ENCODE measurements around the gene SLC27A6. TPM values are rescaled to one million over a fixed set of nuclear protein-coding genes. Genes with fewer than 3 reads are reported as not detected.

The SLC27A6 gene
- total RNA-seq, 2 experiments from 2014 or later: not detected

- no peak overlapping the region for H3K4me3 Mint-ChIP-seq
- intact Hi-C loops (cut with micrococcal nuclease): no loop called here
- H3K9me3 Mint-ChIP-seq: peaks cover 6% of the 10 kb centered on the region
- no peak for DNase-seq
- peaks cover 3% of the 10 kb centered on the region for H3K4me1 Mint-ChIP-seq (ENCODE audit: low read depth)
- peaks cover 3% of the 10 kb centered on the region for H3K36me3 Mint-ChIP-seq
- no peak overlapping the region for H3K27ac Mint-ChIP-seq
- peaks cover 21% of the 10 kb centered on the region for H3K27me3 Mint-ChIP-seq
- ChIA-PET POLR2A (interaction anchor here (0.6 kb wide), 1 partner anchor 1293 kb away, joined by 3 read pairs; no protein-coding TSS in a partner anchor), CTCF (no interaction called here)
Observed at GRCh38 chr5:128965638-128966302, 482 bp downstream of the SLC27A6 start.

DNA sequence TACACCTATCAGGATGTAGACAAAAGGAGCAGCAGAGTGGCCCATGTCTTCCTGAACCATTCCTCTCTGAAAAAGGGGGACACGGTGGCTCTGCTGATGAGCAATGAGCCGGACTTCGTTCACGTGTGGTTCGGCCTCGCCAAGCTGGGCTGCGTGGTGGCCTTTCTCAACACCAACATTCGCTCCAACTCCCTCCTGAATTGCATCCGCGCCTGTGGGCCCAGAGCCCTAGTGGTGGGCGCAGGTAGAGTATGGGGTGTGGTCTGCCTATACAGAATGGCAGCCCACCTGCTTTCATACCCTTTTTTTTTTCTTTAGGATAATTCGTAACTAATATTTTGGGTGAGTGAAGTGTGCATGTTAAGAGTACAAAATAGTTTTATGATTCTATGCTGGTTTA, 1.1 kb downstream of the SLC27A6 start:
- peaks cover 3% of the 10 kb centered on the region for H3K4me1 Mint-ChIP-seq (ENCODE audit: low read depth)
- H3K27me3 Mint-ChIP-seq: peaks cover 18% of the 10 kb centered on the region
- ChIA-PET CTCF (no interaction called here), POLR2A (no interaction called here)
- intact Hi-C loops (cut with micrococcal nuclease): no loop called here
- peaks cover 3% of the 10 kb centered on the region for H3K36me3 Mint-ChIP-seq
- H3K27ac Mint-ChIP-seq: no peak overlapping the region
- H3K4me3 Mint-ChIP-seq: no peak overlapping the region
- peaks cover under 1% of the 10 kb centered on the region for H3K9me3 Mint-ChIP-seq
- no peak for DNase-seq

GRCh38 chr5:128966846-128967245, 1.6 kb downstream of the SLC27A6 start:
- CTCF ChIA-PET: no interaction called here
- POLR2A ChIA-PET: no interaction called here
- intact Hi-C loops (cut with micrococcal nuclease): no loop called here

GRCh38 chr5:128973244-128973643, 8.0 kb downstream of the SLC27A6 start:
- Mint-ChIP-seq H3K27me3 (peaks cover 3% of the 10 kb centered on the region), H3K4me3 (no peak overlapping the region), H3K9me3 (peaks cover 4% of the 10 kb centered on the region), H3K27ac (no peak overlapping the region), H3K36me3 (no peaks in the 10 kb centered on the region), H3K4me1 (ENCODE audit: low read depth) (no peaks in the 10 kb centered on the region)
- intact Hi-C loops (cut with micrococcal nuclease): no loop called here
- CTCF ChIA-PET: no interaction called here
- POLR2A ChIA-PET: no interaction called here
- no peak for DNase-seq

More at GRCh38 chr5:128966846-128967245, 1.6 kb downstream of the SLC27A6 start:
- Mint-ChIP-seq H3K9me3 (peaks cover 4% of the 10 kb centered on the region), H3K4me1 (ENCODE audit: low read depth) (peaks cover 3% of the 10 kb centered on the region), H3K36me3 (peaks cover 3% of the 10 kb centered on the region), H3K27me3 (peaks cover 17% of the 10 kb centered on the region), H3K27ac (no peak overlapping the region), H3K4me3 (no peak overlapping the region)
- no peak for DNase-seq

DNA sequence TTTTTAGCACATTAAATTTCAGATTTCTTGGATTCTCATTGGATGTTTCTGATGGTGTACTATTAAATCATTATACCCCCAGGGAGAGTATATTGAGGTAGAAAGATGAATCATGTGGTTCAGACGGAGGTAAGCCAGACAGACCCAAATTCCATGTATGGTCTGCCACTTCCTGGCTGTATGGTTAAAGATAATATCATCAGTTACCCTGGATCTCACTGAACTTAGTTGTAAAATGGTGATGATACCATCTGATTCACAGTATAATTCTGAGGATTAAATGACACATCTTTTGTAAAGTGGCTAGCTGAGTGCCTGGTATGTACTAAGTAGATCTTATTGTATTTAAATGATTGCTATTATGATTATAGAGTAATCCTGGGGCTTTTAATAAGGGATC, 9.3 kb downstream of the SLC27A6 start:
- H3K9me3 Mint-ChIP-seq: peaks cover 4% of the 10 kb centered on the region
- no peaks in the 10 kb centered on the region for H3K36me3 Mint-ChIP-seq
- H3K4me1 Mint-ChIP-seq (ENCODE audit: low read depth): no peaks in the 10 kb centered on the region
- ChIA-PET CTCF (no interaction called here), POLR2A (no interaction called here)
- H3K27ac Mint-ChIP-seq: no peak overlapping the region
- H3K27me3 Mint-ChIP-seq: peaks cover 3% of the 10 kb centered on the region
- H3K4me3 Mint-ChIP-seq: no peak overlapping the region
- DNase-seq: no peak
- intact Hi-C loops (cut with micrococcal nuclease): no loop called here

DNA sequence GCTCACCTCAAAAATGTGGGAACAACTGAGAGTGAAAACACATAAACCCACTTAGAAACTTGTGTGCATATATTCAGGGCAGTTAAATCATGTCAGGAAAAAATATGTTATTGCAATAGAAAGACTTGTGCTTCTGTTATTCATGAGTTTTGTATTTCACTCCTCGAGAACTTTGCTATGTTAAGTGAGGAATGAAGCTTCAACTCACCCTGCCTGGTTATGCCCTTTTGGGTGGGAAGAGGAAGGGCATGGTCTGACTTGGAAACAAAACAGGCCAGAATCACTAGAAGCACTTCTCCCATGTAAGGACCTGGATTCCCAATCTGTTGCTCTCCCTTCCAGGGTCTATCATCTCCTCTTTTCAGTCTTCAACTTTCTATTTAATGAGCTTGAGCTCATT, 14.5 kb downstream of the SLC27A6 start:
- H3K27ac Mint-ChIP-seq: no peak overlapping the region
- ChIA-PET CTCF (no interaction called here), POLR2A (no interaction called here)
- H3K36me3 Mint-ChIP-seq: no peaks in the 10 kb centered on the region
- no peak overlapping the region for H3K4me3 Mint-ChIP-seq
- H3K4me1 Mint-ChIP-seq (ENCODE audit: low read depth): no peaks in the 10 kb centered on the region
- DNase-seq: no peak
- peaks cover 2% of the 10 kb centered on the region for H3K27me3 Mint-ChIP-seq
- no peaks in the 10 kb centered on the region for H3K9me3 Mint-ChIP-seq
- intact Hi-C loops (cut with micrococcal nuclease): no loop called here

DNA sequence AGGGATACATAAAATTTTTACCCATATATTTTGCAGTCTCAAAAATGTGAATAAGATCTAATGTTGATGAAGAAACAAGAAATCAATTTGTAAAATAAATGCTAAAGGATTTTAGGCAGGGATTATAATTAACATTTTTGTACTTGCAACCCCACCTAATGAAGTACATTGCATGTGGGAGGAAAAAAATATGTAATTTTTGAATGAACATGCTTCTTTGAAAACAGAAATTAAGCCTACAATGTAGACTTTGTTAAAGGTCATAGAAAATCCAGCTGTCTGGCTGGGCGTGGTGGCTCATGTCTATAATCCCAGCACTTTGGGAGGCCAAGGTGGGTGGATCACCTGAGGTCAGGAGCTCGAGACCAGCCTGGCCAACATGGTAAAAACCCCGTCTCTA, 15.6 kb downstream of the SLC27A6 start:
- intact Hi-C loops (cut with micrococcal nuclease): no loop called here
- CTCF ChIA-PET: no interaction called here
- H3K4me3 Mint-ChIP-seq: no peak overlapping the region

GRCh38 chr5:128984480-128984879, 19.2 kb downstream of the SLC27A6 start:
- no peak overlapping the region for H3K27ac Mint-ChIP-seq
- H3K4me3 Mint-ChIP-seq: no peak overlapping the region
- intact Hi-C loops (cut with micrococcal nuclease): no loop called here
- H3K9me3 Mint-ChIP-seq: no peaks in the 10 kb centered on the region
- no peaks in the 10 kb centered on the region for H3K4me1 Mint-ChIP-seq (ENCODE audit: low read depth)
- H3K36me3 Mint-ChIP-seq: no peaks in the 10 kb centered on the region
- DNase-seq: no peak
- no peaks in the 10 kb centered on the region for H3K27me3 Mint-ChIP-seq
- ChIA-PET CTCF (no interaction called here), POLR2A (no interaction called here)

More for the DNA sequence above, 15.6 kb downstream of the SLC27A6 start:
- H3K27me3 Mint-ChIP-seq: peaks cover under 1% of the 10 kb centered on the region
- POLR2A ChIA-PET: no interaction called here
- no peak overlapping the region for H3K27ac Mint-ChIP-seq
- no peak for DNase-seq
- no peaks in the 10 kb centered on the region for H3K4me1 Mint-ChIP-seq (ENCODE audit: low read depth)
- H3K36me3 Mint-ChIP-seq: no peaks in the 10 kb centered on the region
- H3K9me3 Mint-ChIP-seq: no peaks in the 10 kb centered on the region

- no peak for DNase-seq
- no peak overlapping the region for H3K4me3 Mint-ChIP-seq
- no peak overlapping the region for H3K27ac Mint-ChIP-seq
- ChIA-PET POLR2A (no interaction called here), CTCF (no interaction called here)
- H3K4me1 Mint-ChIP-seq (ENCODE audit: low read depth): no peaks in the 10 kb centered on the region
- no peaks in the 10 kb centered on the region for H3K36me3 Mint-ChIP-seq
- intact Hi-C loops (cut with micrococcal nuclease): no loop called here
- no peaks in the 10 kb centered on the region for H3K9me3 Mint-ChIP-seq
- H3K27me3 Mint-ChIP-seq: no peaks in the 10 kb centered on the region
Observed at GRCh38 chr5:128988476-128988875, 23.2 kb downstream of the SLC27A6 start.

DNA sequence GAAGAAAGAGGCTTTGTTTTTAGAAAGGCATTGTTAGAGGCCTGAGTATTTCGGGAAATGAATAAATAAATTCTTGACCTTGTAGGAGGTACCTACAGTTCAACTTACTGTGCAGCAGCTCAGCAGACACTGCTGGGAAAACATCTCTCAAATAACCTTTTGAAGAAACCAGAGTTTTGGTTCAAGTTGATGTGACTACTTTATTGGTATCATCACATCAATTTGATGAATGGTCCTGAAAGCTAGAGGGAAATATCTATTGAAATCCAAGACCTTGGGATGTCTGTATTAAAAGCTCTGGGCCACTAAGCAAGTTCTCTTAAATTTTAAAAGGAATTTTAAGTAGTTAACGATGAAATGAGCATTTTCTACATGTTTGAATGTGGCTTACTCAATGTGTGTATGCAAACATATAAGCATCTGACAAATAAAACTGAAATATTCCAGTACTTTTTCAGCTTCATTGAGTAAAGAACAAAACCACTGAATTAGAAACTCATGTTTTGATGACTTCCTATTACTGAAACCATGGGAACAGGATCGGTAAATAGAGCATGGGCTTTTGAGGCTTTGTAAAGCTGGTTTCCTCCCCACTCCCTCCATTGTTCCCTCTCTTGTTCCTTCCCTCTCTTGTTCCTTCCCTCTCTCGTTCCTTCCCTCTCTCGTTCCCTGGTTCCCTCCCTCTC, 36.7 kb downstream of the SLC27A6 start:
- ChIA-PET CTCF (no interaction called here), POLR2A (no interaction called here)
- Mint-ChIP-seq H3K27ac (no peak overlapping the region), H3K4me3 (no peak overlapping the region), H3K36me3 (no peaks in the 10 kb centered on the region), H3K9me3 (no peaks in the 10 kb centered on the region), H3K4me1 (ENCODE audit: low read depth) (no peaks in the 10 kb centered on the region), H3K27me3 (no peaks in the 10 kb centered on the region)
- intact Hi-C loops (cut with micrococcal nuclease): no loop called here
- no peak for DNase-seq

- no peak overlapping the region for H3K4me3 Mint-ChIP-seq
- H3K27me3 Mint-ChIP-seq: no peaks in the 10 kb centered on the region
- no peaks in the 10 kb centered on the region for H3K4me1 Mint-ChIP-seq (ENCODE audit: low read depth)
- ChIA-PET CTCF (no interaction called here), POLR2A (no interaction called here)
- no peaks in the 10 kb centered on the region for H3K9me3 Mint-ChIP-seq
- intact Hi-C loops (cut with micrococcal nuclease): no loop called here
- H3K36me3 Mint-ChIP-seq: no peaks in the 10 kb centered on the region
- no peak overlapping the region for H3K27ac Mint-ChIP-seq
- DNase-seq: no peak
Observed at GRCh38 chr5:129002527-129002842, 37.2 kb downstream of the SLC27A6 start.

DNA sequence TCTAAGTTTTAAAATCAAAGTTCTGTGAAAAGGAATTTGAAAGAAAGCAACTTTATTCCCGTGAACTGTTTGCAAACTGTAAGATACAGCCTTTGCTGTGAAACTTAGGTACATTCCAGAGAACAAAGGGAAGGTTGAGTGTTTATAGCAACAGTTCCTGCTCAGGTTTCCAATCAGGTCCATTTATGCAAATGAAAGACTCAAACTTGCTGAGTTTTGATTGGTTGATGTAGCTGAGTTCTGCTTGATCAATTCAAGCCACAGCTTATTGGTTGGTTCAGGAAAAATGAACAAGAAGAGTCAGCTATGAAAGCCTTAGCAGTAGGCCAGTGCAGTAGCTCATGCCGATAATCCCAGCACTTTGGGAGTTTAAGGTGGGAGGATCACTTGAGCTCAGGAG, 37.9 kb downstream of the SLC27A6 start:
- DNase-seq: no peak

GRCh38 chr5:129014185-129014584, 48.9 kb downstream of the SLC27A6 start:
- Mint-ChIP-seq H3K27me3 (no peaks in the 10 kb centered on the region), H3K27ac (no peak overlapping the region), H3K4me3 (no peak overlapping the region), H3K9me3 (no peaks in the 10 kb centered on the region), H3K4me1 (ENCODE audit: low read depth) (no peaks in the 10 kb centered on the region), H3K36me3 (no peaks in the 10 kb centered on the region)
- intact Hi-C loops (cut with micrococcal nuclease): no loop called here
- no peak for DNase-seq
- ChIA-PET CTCF (no interaction called here), POLR2A (no interaction called here)

More for the DNA sequence above, 37.9 kb downstream of the SLC27A6 start:
- Mint-ChIP-seq H3K27ac (no peak overlapping the region), H3K36me3 (no peaks in the 10 kb centered on the region), H3K4me1 (ENCODE audit: low read depth) (no peaks in the 10 kb centered on the region), H3K27me3 (peaks cover 1% of the 10 kb centered on the region), H3K4me3 (no peak overlapping the region), H3K9me3 (no peaks in the 10 kb centered on the region)
- ChIA-PET CTCF (no interaction called here), POLR2A (no interaction called here)
- intact Hi-C loops (cut with micrococcal nuclease): no loop called here
